Measurements from ENCODE around the gene TMEM183A. TPM values are rescaled to one million over a fixed set of nuclear protein-coding genes. Genes with fewer than 3 reads are reported as not detected.
A peak's percentile ranks its signal among the peaks of the same experiment; 100 is the strongest.

TMEM183A gene
- total RNA-seq, 4 donors from 2014 or later = 69.0 to 93.9 (median 87.6) TPM

- 62% methylated on average over 21 of the region's 22 CpGs for WGBS
- H3K27ac ChIP-seq (replicated peaks in 1 of 4) = peak overlapping the region; percentile 12 to 76 (median 68)
- H3K4me1 ChIP-seq = peaks cover 21 to 47% (median 27%) of the 10 kb centered on the region in 4 donors
- H3K4me3 ChIP-seq = no peak overlapping the region
- intact Hi-C loops (cut with DNase I) = loop anchor here (1.0 to 5.0 kb wide), 3 partner anchors 88 to 178 kb away; partner anchors contain the start of gene ADORA1
- H3K36me3 ChIP-seq = no peaks in the 10 kb centered on the region
- H3K9me3 ChIP-seq = no peaks in the 10 kb centered on the region
- no peak for TF ChIP-seq EP300 (IDR thresholded peaks at IDR 0.05)
- TF ChIP-seq POLR2AphosphoS5 (IDR thresholded peaks at IDR 0.05) = no peak
- TF ChIP-seq, protein P1, sequence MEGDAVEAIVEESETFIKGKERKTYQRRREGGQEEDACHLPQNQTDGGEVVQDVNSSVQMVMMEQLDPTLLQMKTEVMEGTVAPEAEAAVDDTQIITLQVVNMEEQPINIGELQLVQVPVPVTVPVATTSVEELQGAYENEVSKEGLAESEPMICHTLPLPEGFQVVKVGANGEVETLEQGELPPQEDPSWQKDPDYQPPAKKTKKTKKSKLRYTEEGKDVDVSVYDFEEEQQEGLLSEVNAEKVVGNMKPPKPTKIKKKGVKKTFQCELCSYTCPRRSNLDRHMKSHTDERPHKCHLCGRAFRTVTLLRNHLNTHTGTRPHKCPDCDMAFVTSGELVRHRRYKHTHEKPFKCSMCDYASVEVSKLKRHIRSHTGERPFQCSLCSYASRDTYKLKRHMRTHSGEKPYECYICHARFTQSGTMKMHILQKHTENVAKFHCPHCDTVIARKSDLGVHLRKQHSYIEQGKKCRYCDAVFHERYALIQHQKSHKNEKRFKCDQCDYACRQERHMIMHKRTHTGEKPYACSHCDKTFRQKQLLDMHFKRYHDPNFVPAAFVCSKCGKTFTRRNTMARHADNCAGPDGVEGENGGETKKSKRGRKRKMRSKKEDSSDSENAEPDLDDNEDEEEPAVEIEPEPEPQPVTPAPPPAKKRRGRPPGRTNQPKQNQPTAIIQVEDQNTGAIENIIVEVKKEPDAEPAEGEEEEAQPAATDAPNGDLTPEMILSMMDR (IDR thresholded peaks at IDR 0.05) = peak; percentile 88 to 95 (median 94)
- no peak for TF ChIP-seq POLR2A (IDR thresholded peaks at IDR 0.05; ENCODE audit: low read depth)
- H3K27me3 ChIP-seq = no peaks in the 10 kb centered on the region
- no peak for DNase-seq (ENCODE audit: extremely low spot score)
Measured at GRCh38 chr1:203038891-203039608, 31.9 kb downstream of the TMEM183A start.

- DNase-seq (ENCODE audit: extremely low spot score) = no peak
Measured at GRCh38 chr1:203039609-203040512, 32.7 kb downstream of the TMEM183A start.

DNA sequence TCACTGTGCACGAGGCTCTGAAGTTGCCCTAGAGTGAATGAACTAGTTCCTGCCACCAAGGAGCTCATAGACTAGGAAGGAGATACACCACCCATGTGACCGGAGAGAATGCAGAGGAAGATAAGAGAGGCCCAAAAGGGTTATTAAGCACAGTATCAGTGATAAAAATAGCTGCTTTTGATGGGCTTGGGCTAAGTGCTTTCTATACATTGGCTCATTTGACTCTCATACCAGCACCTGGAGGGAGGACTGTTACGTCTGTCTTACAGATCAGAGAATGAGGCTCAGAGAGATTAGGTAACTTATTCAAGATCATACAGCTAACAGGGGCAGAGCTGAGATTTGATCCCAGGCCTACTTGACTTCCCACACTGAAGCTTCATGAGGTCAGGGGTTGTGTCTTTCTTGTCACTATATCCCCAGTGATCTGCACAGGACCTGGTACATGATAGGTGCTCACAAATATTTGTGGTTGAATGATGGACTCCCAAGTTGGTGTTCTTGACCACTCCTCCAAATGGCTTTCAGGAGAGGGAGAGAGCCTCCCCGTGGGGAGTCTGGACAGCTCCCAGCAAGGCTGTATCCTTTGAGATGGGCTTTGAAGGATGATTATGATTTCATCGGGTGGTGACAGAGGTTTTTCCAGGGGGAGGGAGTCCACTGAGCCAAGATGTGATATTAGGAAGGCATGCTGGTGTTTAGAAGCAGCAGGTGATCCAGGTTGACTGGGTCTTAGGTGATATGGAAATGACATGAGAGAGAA is 33.5 kb downstream of the TMEM183A start:
- TF ChIP-seq EP300 (IDR thresholded peaks at IDR 0.05) (no peak), POLR2AphosphoS5 (IDR thresholded peaks at IDR 0.05) (no peak)
- TF ChIP-seq, protein P1 (IDR thresholded peaks at IDR 0.05) = no peak
- H3K27me3 ChIP-seq = no peaks in the 10 kb centered on the region

More at GRCh38 chr1:203039609-203040512, 32.7 kb downstream of the TMEM183A start:
- Histone ChIP-seq H3K4me1 (peaks cover 21 to 47% (median 27%) of the 10 kb centered on the region in 4 donors), H3K27me3 (no peaks in the 10 kb centered on the region), H3K4me3 (no peak overlapping the region), H3K27ac (replicated peaks in 1 of 4) (no peak overlapping the region), H3K9me3 (no peaks in the 10 kb centered on the region), H3K36me3 (no peaks in the 10 kb centered on the region)
- intact Hi-C loops (cut with DNase I) = loop anchor here (1.0 to 5.0 kb wide), 3 partner anchors 87 to 177 kb away; partner anchors contain the start of gene ADORA1
- TF ChIP-seq EP300 (IDR thresholded peaks at IDR 0.05) = no peak
- WGBS = 48% methylated on average over 10 of the region's 11 CpGs

GRCh38 chr1:203041351-203041932 is 34.3 kb downstream of the TMEM183A start:
- DNase-seq (ENCODE audit: extremely low spot score) = no peak
- 87% methylated on average over 3 of the region's 3 CpGs for WGBS
- H3K4me1 ChIP-seq = peaks cover 26 to 38% (median 28%) of the 10 kb centered on the region in 4 donors
- no peak overlapping the region for H3K27ac ChIP-seq (replicated peaks in 1 of 4)
- intact Hi-C loops (cut with DNase I) = no loop called here
- no peaks in the 10 kb centered on the region for H3K36me3 ChIP-seq
- TF ChIP-seq EP300 (IDR thresholded peaks at IDR 0.05) (no peak), POLR2AphosphoS5 (IDR thresholded peaks at IDR 0.05) (no peak)
- TF ChIP-seq, protein P1 (IDR thresholded peaks at IDR 0.05) = no peak
- no peaks in the 10 kb centered on the region for H3K27me3 ChIP-seq
- no peaks in the 10 kb centered on the region for H3K9me3 ChIP-seq
- H3K4me3 ChIP-seq = no peak overlapping the region

More for the DNA sequence above, 33.5 kb downstream of the TMEM183A start:
- Histone ChIP-seq H3K9me3 (no peaks in the 10 kb centered on the region), H3K27ac (replicated peaks in 1 of 4) (no peak overlapping the region), H3K4me3 (no peak overlapping the region), H3K36me3 (no peaks in the 10 kb centered on the region), H3K4me1 (peaks cover 21 to 42% (median 27%) of the 10 kb centered on the region in 4 donors)
- intact Hi-C loops (cut with DNase I) = no loop called here
- 54% methylated on average over 5 of the region's 5 CpGs for WGBS
- no peak for DNase-seq (ENCODE audit: extremely low spot score)

Measured in esophagus muscularis mucosa (tissue), 4 donors.